Stimulated activated CD8-positive, alpha-beta memory T cell treated with anti-CD3 and anti-CD28 coated beads, Interleukin-15, amount 100 ng/mL, for 24 hours (primary cell): Measurements from ENCODE around the gene PRDM12.

Experiments used
- DNase-seq: peaks from one replicate; pipeline ENCODE4 v3.0.0-alpha.2; 2020; ENCODE audit warnings: low read depth

The PRDM12 gene

GRCh38 chr9:130636648-130637020, 27.8 kb upstream of the PRDM12 start:
- no peak for DNase-seq

- no peak for DNase-seq
These were observed 25.9 kb upstream of the PRDM12 start for GRCh38 chr9:130638284-130639123.

- DNase-seq, result no peak
These were observed 25.1 kb upstream of the PRDM12 start for GRCh38 chr9:130639124-130639765.

GRCh38 chr9:130639866-130640555, 24.4 kb upstream of the PRDM12 start:
- DNase-seq, result no peak

- DNase-seq, result no peak
These were observed 23.7 kb upstream of the PRDM12 start for GRCh38 chr9:130640681-130641080.

- no peak for DNase-seq
These were observed 21.5 kb upstream of the PRDM12 start for GRCh38 chr9:130642926-130643325.

- no peak for DNase-seq
These were observed 13.2 kb upstream of the PRDM12 start for GRCh38 chr9:130651221-130651620.

- no peak for DNase-seq
These were observed 12.6 kb upstream of the PRDM12 start for GRCh38 chr9:130651752-130652151.

GRCh38 chr9:130654879-130655278, 9.5 kb upstream of the PRDM12 start:
- DNase-seq, result no peak

- no peak for DNase-seq
These were observed 5.3 kb upstream of the PRDM12 start for GRCh38 chr9:130658893-130659698.

GRCh38 chr9:130659699-130660248, 4.6 kb upstream of the PRDM12 start:
- DNase-seq, result no peak

GRCh38 chr9:130660326-130660682, 4.1 kb upstream of the PRDM12 start:
- no peak for DNase-seq

- DNase-seq, result no peak
These were observed 3.5 kb upstream of the PRDM12 start for GRCh38 chr9:130660683-130661450.

GRCh38 chr9:130661451-130662098, 2.8 kb upstream of the PRDM12 start:
- no peak for DNase-seq

- DNase-seq, result no peak
These were observed 2.1 kb upstream of the PRDM12 start for GRCh38 chr9:130662099-130662969.

- DNase-seq, result no peak
These were observed 1.5 kb upstream of the PRDM12 start for GRCh38 chr9:130662970-130663257.

- DNase-seq, result no peak
These were observed 977 bp upstream of the PRDM12 start for GRCh38 chr9:130663258-130663976.

- DNase-seq, result no peak
These were observed 480 bp upstream of the PRDM12 start for GRCh38 chr9:130663977-130664250.

GRCh38 chr9:130665029-130665430, 636 bp downstream of the PRDM12 start:
- no peak for DNase-seq
